HEK293T (cell line): ENCODE data around the gene GGA2.
"Not testable (repeated sequence)": the region's sequence is repeated elsewhere in the genome, so short reads cannot be mapped to it uniquely, and the experiment has no call there.

Experiments
- ARNT ChIP-seq: fragments of 450-650 bp; IDR thresholded peaks from 2 replicates; pipeline ENCODE4 v1.6.1; 2017; ENCODE audit warnings: mild to moderate bottlenecking
- BHLHE40 ChIP-seq: fragments of 450-650 bp; IDR thresholded peaks from 2 replicates; pipeline ENCODE4 v1.6.1; 2016; ENCODE audit warnings: mild to moderate bottlenecking, moderate library complexity, borderline replicate concordance
- ELF4 ChIP-seq: fragments of 450-650 bp; IDR thresholded peaks from 2 replicates; pipeline ENCODE4 v1.6.1; 2017; ENCODE audit warnings: antibody characterized with exemption
- FOXA1 ChIP-seq: fragments of 450-650 bp; IDR thresholded peaks from 2 replicates; pipeline ENCODE4 v1.6.1; 2016; ENCODE audit warnings: mild to moderate bottlenecking
- FOXK2 ChIP-seq: fragments of 450-650 bp; IDR thresholded peaks from 2 replicates; pipeline ENCODE4 v1.6.1; 2016; ENCODE audit warnings: mild to moderate bottlenecking
- FOXM1 ChIP-seq: fragments of 450-650 bp; IDR thresholded peaks from 2 replicates; pipeline ENCODE4 v1.6.1; 2017; ENCODE audit warnings: mild to moderate bottlenecking, borderline replicate concordance
- HDGF ChIP-seq: fragments of 450-650 bp; IDR thresholded peaks from 2 replicates; pipeline ENCODE4 v1.6.1; 2017; ENCODE audit warnings: antibody characterized with exemption, borderline replicate concordance
- LEF1 ChIP-seq: fragments of 450-650 bp; IDR thresholded peaks from 2 replicates; pipeline ENCODE4 v1.6.1; 2017; ENCODE audit warnings: mild to moderate bottlenecking, borderline replicate concordance
- NFRKB ChIP-seq: fragments of 450-650 bp; IDR thresholded peaks from 2 replicates; pipeline ENCODE4 v1.6.1; 2016; ENCODE audit warnings: mild to moderate bottlenecking, moderate library complexity
- PKNOX1 ChIP-seq: fragments of 450-650 bp; IDR thresholded peaks from 2 replicates; pipeline ENCODE4 v1.6.1; 2016
- SP1 ChIP-seq: fragments of 450-650 bp; IDR thresholded peaks from 2 replicates; pipeline ENCODE4 v1.6.1; 2017
- SUZ12 ChIP-seq: fragments of 450-650 bp; IDR thresholded peaks from 2 replicates; pipeline ENCODE4 v1.6.1; 2016; ENCODE audit warnings: mild to moderate bottlenecking
- TARDBP ChIP-seq: fragments of 450-650 bp; IDR thresholded peaks from 2 replicates; pipeline ENCODE4 v1.6.1; 2016
- ZNF384 ChIP-seq: fragments of 450-650 bp; IDR thresholded peaks from 2 replicates; pipeline ENCODE4 v1.6.1; 2016

GRCh38 chr16:23437542-23437941 is 72.8 kb downstream of the GGA2 start:
- TF ChIP-seq PKNOX1, SUZ12, FOXK2, ZNF384, HDGF, FOXA1, ELF4, NFRKB, BHLHE40, SP1, LEF1, FOXM1, TARDBP, ARNT: not testable (repeated sequence)
